HG02970 (cell line): ENCODE measurements around the gene FSTL3.
"Not testable (repeated sequence)": the region's sequence is repeated elsewhere in the genome, so short reads cannot be mapped to it uniquely, and the experiment has no call there.

Experiments
- ATAC-seq: cut with Tn5 transposase; IDR thresholded peaks from one replicate; pipeline ENCODE4 v1.9.1; 2021; ENCODE audit warnings: mild to moderate bottlenecking, moderate library complexity, moderate number of reproducible peaks; ENCODE audit not compliant: unreplicated experiment, low FRiP score

The FSTL3 gene

DNA sequence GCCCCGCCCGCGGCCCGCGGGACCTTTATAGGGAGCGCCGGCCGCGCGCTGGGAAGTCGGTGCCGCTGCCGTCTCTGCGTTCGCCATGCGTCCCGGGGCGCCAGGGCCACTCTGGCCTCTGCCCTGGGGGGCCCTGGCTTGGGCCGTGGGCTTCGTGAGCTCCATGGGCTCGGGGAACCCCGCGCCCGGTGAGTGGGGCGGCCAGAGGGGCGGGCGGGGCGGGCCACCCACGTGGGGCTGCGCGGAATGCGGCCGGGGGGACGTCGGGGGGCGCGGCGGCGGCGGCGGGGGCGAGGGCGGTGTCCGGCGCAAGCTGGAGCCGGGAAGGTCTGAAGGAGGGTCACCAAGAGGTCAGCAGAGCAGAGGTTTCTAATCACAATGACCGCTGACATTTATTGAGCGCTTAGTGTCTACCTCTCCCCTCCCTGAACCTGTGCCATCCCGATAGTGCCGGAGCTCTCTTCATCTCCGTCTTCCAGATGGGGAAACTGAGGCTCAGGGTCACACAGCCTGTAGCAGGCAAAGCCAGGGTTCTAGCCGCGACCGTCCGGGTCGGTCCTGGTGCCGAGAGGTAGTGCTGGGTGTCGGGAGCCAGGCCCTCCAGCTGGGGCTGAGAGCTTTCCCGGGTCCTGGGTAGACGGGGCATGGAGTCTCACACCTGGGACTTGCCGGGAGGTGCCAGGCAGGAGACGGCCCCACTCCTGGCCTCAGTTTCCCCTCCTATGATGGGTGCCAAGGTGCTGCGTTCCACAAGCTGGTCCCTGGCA lies at the start of gene FSTL3:
TSS of gene FSTL3 (plus strand) at position 54 of the 767 bp plus-strand sequence. CDS start at position 86, 32 bp downstream.
- no peak for ATAC-seq

DNA sequence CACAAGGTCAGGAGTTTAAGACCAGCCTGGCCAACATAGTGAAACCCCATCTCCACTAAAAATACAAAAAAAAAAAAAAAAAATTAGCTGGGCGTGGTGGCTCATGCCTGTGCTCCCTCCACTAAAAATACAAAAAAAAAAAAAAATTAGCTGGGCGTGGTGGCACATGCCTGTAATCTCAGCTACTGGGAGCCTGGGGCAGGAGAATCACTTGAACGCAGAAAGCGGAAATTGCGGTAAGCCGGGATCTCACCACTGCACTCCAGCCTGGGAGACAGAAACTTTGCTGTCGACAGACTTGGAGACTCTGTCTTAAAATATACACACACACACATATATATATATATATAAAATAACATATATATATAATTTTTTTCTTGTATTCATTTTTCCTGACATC lies 49.6 kb upstream of the FSTL3 start:
- not testable (repeated sequence) for ATAC-seq

DNA sequence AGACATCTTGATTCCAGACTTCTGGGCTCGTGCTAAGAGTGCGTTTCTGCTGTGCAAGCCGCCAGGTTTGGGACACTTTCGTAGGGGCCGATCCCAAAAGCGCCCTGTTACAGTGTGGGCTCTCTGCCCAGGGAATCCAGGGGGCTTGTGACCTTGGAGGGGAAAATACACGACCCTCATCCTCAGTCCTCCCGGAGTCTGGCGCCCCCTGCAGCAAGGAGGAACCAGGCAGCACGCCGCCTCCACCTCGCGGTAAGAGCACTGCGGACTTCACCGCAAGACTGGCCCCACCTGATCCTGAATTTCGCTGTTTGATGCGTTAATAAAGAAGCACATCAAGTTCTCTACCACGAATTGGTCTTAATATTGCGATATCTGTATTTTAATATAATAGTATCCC lies 48.0 kb upstream of the FSTL3 start:
- ATAC-seq: no peak

DNA sequence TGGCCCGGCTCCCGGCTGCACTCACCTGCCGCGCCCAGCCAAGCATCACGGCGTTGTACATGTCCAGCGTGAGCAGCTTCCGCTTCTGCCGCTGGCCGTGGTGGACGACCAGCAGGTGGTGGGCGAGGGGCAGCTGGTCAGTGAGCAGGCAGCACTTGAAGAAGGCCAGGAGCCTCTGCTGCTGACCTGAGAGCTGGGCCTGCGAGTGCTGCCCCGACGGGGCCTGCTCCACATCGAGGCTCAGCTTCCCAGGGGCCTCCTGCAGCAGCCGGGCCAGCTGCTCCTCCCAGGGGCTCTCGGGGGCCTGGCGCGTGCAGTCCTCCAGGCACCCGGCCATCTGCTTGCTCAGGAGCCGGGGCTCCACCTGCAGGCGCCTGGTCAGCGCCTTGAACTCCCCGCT lies 46.7 kb upstream of the FSTL3 start:
- not testable (repeated sequence) for ATAC-seq

DNA sequence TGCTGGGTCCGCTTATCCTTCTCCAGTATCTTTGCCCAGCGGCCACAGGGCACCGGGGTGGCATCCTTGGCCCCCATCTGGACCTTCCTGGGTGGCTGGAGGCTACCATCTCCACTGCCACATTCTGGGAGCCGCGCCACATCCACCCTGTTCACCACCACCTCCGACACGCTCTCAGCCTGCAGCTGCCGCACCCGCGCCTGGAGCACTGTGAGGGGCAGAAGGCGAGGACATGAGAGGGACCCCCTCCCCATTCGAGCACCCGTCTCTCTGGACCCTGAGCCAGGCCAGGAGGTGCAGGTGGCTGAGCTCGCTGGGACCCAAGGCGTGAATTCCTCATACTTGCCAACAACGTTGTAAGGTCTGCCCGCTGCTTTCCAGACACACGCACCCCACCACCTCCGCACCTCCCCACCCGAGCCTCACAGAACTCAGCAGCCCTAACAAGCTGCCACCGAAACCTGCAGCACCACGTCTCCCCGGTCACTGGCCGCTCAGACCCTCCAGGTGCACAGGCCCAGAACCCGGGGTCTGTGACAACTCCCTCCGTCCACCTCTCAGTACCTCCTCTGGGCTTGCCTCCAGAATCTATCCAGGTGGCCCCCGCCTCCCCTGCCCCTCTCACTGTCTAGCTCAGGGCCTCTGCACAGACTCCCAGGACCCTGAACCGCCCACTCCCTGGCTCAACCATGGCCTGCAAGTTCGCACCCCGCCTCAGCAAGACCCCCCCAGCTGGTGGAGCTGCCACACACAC lies 46.1 kb upstream of the FSTL3 start:
- ATAC-seq: no peak

DNA sequence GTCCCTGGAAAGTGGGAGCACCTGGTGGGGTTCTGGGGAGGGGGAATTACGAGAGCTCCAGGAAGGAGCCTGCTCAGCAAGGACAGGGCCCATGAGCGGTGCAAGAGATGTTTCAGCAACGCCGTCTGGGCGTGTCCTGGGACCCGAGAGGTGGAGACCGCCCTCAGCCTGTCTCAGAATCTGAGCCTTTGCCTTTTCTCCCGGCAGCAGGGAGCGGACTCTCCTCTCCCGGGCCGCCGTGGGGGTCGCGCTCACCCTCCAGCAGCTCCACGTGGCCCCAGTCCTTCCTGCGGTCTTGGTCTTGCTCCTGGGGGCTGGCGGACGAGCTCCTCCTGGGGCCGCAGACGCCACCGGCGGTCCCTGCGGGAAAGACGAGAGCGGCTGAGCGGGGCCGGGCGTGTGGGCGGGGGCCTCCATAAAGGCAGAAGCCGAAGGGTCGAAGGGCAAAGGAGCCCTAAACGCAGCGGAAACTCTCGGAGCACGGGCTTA lies 43.6 kb upstream of the FSTL3 start:
- peak; percentile 2 for ATAC-seq

DNA sequence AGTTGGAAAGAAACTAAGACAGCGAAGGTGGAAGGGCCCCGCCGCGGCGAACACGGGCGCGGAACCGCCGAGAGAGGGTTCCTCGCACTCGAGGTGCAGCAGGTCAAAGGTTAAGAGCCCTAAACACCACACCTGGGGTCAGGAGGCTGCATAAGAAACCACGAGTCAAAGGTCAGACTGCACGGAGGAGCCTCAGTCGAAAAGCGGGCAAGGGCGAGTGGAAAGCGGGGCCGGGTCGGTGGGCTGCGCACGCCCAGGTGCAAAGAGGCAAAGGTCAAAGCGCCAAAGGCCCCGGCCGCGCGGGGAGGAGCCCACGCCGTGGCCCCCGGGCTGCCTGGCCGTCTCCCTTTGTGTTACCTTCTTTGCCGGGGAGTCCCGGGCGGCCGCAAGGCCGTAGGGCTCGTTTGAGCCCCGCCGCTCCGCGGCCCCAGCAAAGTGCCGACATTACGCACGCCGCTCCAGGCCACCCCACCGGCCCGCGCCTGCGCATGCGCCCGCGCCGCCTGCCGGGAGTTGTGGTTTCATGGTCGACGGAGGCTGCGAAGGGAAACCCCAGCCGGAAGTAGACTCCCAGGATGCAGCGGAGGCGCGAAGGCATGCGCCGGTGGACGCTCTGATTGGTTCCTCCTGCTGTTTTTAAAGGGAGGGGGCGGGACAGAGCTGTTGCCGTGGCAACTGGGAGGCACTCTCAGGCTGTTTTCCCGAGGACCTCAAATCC lies 43.0 kb upstream of the FSTL3 start, which contains the start of gene POLRMT:
TSS of gene POLRMT (minus strand) at position 470 of the 718 bp plus-strand sequence. CDS start at position 445, 25 bp downstream.
- peak; percentile 92 for ATAC-seq

DNA sequence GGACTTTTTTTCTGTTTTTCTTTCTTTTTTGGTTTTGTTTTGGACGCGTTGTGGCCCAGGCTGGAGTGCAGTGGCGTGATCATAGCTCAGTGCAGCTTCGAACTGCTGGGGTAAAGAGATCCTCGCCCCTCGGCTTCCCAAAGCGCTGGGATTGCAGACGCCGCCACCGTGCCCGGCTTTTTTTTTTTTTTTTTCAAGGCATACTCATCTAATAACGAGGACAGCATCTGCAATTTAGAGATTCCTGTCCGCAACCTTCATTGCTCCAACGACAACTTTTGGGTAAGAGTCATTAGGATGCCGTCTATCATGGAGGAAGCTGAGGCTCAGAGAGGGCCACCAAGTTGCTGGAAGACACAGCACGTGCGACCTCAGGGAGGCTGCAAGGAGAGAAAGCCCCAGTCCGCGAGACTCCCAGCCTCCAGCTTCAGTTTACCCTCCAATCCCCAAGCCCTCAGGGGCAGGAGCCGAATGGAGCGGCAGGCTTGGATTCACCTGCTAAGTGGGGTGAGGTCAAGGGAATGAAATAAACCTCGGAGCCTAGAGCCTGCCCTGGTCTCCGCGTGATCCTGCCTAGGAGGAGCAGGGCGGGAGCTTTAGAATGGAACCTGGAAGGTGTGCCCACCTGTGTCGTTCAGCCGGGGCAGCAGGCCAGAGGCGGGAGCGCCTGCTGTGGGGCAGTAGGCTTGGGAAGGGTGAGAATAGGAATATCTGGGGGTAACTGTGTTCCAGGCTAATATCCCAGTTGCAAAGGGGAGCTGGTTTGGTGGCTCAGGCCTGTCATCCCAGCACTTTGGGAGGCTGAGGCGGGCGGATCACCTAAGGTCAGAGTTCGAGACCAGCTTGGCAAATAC lies 42.2 kb upstream of the FSTL3 start:
- no peak for ATAC-seq

DNA sequence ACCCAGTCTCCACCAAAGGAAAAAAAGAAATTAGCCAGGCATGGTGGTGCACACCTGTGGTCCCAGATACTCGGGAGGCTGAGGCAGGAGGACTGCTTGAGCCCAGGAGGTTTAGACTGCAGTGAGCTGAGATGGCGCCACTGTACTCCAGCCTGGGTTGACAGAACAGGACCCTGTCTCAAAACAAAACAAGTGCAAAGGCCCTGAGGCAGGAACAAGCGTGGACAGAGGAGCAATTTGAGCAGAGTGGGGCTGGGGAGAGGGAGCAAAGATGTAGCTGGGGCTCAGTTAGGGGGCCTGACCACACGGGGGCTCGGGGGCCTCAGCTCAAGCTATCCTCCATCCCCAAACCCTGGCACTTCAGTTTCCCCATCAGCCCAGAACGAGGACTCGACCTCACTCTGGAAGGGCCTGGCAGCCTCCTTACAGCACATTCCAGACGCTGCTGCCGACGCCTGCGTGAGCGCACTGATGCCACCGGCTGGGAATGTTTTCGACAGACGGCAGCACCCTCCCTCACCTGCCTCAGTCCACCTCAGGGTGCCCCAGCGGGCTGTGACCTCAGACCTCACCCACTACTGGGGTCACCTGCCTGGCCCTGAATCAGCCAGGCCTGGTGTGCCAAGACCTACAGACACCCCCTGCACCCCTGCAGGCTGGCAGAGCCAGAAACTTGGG lies 41.1 kb upstream of the FSTL3 start:
- no peak for ATAC-seq

DNA sequence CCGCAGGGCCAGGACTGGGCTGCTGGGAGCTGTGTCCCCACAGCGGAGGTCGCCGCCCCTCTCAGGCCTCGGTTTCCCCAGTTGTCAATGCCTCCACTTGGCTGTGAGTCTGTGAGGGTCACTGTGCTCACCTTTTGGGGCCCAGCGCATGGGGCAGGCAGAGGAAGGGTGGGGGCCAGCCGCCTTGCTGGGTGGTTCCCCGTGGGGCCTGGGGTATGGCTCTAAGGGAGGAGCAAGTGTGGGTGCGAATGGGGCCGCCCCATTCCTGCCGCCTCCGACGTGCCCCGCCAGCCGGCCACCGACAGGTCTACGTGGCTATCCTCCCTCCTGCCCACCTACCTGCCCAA lies 37.3 kb upstream of the FSTL3 start:
- no peak for ATAC-seq

DNA sequence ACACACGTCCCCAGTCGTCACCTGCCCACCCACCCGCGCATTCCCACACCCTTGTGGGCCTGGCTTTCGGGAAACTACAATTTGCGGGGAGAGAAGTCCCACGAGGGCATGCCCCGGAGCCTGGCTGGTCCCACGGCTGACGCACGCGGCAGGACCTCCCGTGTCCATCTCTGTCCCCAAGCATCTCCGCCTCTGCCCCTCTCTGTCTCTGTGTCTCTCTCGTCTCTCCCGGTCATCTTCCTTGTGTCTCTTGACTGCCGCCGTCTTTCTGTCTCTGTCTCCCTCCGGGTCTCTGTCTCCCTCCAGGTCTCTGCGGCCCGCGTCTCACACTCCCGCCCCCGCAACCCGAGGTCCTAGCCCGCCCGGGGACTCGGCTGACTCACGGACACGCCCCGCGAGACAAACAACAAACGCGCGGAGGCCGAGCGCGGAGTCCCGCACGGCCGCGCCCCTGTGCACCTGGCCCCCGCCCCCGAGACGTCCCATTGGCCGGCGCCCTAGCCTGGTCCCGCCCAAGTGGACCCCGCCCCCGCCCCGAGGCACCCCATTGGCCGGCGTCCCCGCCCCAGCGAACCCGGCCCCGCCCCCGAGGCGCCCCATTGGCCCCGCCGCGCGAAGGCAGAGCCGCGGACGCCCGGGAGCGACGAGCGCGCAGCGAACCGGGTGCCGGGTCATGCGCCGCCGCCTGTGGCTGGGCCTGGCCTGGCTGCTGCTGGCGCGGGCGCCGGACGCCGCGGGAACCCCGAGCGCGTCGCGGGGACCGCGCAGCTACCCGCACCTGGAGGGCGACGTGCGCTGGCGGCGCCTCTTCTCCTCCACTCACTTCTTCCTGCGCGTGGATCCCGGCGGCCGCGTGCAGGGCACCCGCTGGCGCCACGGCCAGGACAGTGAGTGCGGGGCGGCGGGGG lies 36.7 kb upstream of the FSTL3 start, which contains the start of gene FGF22:
TSS of gene FGF22 (plus strand) at position 627 of the 908 bp plus-strand sequence. CDS start at position 674, 47 bp downstream.
- peak; percentile 57 for ATAC-seq

DNA sequence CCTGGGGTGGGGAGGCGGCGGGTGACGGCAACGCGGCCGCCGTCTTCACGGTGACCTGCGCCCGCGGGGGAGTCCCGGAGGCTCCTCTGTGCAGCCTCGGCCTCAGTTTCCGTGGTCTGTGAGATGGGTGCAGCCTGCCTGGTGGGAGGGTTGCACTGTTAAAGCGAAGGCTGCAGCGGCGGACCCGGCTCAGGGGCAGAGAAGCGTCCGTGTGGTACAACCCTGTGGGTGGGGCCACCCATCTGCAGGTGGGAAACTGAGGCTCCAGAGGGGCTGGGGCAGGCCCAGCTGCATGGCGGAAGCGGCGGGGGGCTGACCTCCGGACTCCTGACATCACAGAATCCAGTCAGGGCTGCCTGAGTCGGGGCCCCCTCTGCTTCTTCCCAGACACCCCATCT lies 36.0 kb upstream of the FSTL3 start:
- ATAC-seq: no peak

DNA sequence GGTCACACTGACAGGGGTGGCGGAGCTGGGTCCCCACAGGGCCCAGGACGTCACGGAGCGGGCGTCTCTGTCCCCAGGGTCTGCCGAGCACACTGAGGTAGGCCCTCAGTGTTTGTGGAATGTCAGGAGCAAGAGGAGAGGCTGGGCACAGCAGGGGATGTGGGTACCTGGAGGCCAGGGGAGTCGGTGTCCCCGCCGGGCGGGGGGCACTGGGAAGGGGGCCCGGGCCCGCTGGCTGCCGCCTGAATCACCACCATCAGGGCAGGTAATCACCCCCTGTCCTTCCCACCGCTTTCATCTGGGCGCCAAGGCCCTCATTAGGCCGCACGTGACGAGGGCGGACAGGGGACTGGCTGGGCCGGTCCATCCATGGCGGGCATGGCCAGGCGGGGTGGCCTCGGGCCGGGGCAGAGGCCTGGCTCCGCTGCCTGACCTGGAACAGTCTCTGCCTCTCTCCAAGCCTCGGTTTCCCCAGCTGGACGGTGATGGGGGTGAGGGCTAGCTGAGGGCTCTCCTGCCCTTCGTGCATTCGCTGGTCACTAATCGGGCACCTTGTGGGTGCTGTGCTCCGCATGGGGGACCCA lies 35.5 kb upstream of the FSTL3 start:
- ATAC-seq: no peak

DNA sequence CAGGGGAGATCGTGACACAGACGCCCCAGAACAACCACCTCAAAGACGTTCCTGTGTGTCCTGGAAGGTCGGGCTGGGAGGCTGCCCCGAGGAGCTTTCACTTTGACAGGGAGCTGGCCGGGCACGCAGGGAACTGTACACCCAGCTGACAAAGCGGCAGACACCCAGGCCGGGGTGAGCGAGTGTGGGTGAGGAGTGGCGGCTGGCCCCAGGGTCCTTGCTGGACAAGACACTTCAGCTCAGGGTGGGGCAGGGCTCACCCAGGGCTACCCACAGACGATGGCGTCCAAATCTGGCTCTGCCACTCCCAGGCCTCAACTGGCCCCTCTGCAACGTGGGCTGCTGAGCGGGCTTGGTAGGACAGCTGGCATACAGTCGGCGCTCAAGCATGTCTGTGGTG lies 34.5 kb upstream of the FSTL3 start:
- no peak for ATAC-seq

DNA sequence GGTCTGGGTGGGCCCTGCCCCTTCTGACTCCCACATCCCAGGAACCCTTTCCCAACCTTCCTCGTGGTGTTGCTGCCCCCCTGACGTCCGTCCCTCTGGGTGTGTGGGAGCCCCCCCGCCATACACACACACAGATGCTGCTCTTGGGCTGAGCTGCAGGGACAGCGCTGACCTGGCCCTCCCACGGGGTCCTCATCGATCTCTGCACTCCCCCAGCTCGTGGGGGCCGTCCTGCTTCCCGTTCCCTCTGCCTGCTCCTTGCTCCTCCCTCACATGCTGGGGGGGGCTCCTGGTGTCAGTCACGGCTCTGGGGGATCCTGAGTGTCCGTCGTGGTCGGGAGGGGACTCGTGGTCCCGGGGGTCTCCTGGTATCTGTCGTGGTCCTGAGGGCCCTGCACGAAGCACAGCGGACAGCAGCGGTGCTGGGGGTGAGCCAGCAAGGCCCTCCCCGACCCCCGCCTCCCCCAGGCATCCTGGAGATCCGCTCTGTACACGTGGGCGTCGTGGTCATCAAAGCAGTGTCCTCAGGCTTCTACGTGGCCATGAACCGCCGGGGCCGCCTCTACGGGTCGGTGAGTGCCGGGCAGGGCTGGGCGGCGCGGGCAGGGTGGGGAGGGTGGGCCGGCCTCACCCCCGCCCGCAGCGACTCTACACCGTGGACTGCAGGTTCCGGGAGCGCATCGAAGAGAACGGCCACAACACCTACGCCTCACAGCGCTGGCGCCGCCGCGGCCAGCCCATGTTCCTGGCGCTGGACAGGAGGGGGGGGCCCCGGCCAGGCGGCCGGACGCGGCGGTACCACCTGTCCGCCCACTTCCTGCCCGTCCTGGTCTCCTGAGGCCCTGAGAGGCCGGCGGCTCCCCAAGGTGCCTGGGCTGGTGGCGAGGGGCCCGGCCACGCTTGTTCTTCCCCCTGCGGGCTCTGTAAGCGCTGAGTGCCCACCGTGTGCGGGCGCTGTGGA lies 33.1 kb upstream of the FSTL3 start:
- no peak for ATAC-seq

DNA sequence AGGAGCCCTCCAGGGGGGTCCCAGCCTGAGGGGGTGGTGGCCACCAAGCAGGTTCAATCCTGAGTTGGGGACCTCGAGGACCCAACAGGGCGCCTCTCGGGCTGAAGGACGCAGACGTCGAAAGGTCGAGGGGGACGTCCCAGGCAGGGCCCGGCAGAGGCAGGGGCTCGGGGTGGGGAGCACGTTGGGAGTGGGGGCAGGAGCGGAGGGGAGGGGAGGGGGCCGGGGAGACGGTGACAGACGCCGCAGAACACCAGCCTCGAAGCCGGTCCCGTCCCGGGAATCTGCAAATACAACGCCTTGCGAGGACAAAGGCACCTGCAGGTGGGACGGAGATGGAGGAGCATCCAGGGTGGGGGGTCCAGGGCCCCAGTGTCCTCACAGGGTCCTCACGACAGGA lies 32.5 kb upstream of the FSTL3 start:
- ATAC-seq: no peak

DNA sequence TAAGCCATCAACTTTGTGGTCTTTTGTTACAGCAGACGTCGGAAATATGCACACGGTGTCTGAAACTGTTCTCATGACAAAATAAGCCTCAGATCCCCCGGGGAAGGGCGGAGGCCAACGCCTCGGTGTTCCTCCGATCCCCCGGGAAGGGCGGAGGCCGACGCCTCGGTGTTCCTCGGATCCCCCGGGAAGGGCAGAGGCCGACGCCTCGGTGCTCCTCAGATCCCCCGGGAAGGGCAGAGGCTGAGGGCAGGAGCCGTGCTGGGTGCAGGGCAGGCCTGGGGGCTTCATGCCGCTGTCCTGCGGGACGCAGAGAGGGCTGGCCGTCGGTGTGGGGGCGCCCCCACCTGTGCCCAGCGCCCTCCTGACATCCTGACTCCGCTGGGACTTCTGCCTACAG lies 31.8 kb upstream of the FSTL3 start:
- no peak for ATAC-seq
